ENCODE results near the gene ATP6V0E2. TPM values are rescaled to one million over a fixed set of nuclear protein-coding genes. Genes with fewer than 3 reads are reported as not detected.
"Not testable (repeated sequence)": the region's sequence is repeated elsewhere in the genome, so short reads cannot be mapped to it uniquely, and the experiment has no call there.

Gene ATP6V0E2
- total and polyA plus RNA-seq, 2 donors from 2014 or later, result 19.8 to 138 TPM

DNA sequence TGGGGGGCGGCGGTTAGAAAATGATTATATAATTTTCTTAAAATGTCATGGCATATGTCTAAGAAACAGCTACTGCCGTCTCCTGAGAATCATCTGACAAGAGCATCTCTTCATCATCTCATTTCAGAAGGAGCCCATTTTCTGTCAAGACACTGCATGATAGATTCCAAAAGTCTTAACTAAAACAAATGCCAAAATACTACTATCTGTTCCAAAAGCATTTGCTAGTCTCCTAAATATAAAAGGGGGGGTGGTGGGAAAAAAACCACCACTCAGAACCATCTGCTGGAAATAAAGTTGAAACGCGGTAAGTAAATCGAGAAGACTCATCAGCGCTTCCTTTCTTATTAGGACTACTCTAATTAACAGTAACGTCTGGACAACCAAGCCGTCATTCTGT is 36.5 kb downstream of the ATP6V0E2 start:
- H3K4me3 ChIP-seq (ENCODE audit: low read length in 3 of 3); H3K36me3 ChIP-seq (ENCODE audit: control insufficient read depth in 2 of 3, insufficient read depth in 3 of 3, low read length in 3 of 3); intact Hi-C loops (cut with DNase I); H3K4me1 ChIP-seq (ENCODE audit: control insufficient read depth in 2 of 3, insufficient read depth in 2 of 3, low read depth in 1 of 3, low read length in 3 of 3); H3K9me3 ChIP-seq (ENCODE audit: control insufficient read depth in 2 of 3, insufficient read depth in 1 of 3, low read length in 3 of 3); H3K27ac ChIP-seq (ENCODE audit: low read depth in 2 of 2, low read length in 2 of 2); FAIRE-seq; DNase-seq; H3K9ac ChIP-seq (ENCODE audit: low read length in 3 of 3); H3K27me3 ChIP-seq (ENCODE audit: control insufficient read depth, insufficient read depth, low read length): not testable (repeated sequence)

GRCh38 chr7:149912126-149912525 is 38.4 kb downstream of the ATP6V0E2 start:
- DNase-seq; H3K4me3 ChIP-seq (ENCODE audit: low read length in 3 of 3); H3K9me3 ChIP-seq (ENCODE audit: control insufficient read depth in 2 of 3, insufficient read depth in 1 of 3, low read length in 3 of 3); H3K27me3 ChIP-seq (ENCODE audit: control insufficient read depth, insufficient read depth, low read length); H3K9ac ChIP-seq (ENCODE audit: low read length in 3 of 3); H3K36me3 ChIP-seq (ENCODE audit: control insufficient read depth in 2 of 3, insufficient read depth in 3 of 3, low read length in 3 of 3); FAIRE-seq; H3K4me1 ChIP-seq (ENCODE audit: control insufficient read depth in 2 of 3, insufficient read depth in 2 of 3, low read depth in 1 of 3, low read length in 3 of 3); intact Hi-C loops (cut with DNase I); H3K27ac ChIP-seq (ENCODE audit: low read depth in 2 of 2, low read length in 2 of 2): not testable (repeated sequence)

DNA sequence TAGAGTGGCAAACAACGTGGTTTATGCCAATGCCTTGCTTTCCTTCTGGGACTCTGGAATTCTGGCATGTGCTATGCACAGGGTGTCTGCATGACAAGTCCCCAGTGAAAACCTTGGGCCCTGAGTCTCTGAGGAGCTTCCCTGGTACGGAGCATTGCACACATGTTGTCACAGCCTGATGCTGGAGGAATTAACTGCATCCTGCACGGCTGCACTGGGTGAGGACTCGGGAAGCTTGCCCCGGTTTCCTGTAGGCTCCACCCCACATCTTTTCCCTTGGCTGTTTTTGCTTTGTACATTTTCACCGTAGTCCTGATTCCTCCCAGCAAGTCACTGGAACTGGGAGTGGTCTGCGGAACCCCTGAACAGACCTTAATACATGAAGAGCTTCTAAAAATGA is 52.6 kb downstream of the ATP6V0E2 start:
- intact Hi-C loops (cut with DNase I); FAIRE-seq; H3K9me3 ChIP-seq (ENCODE audit: control insufficient read depth in 2 of 3, insufficient read depth in 1 of 3, low read length in 3 of 3): not testable (repeated sequence)

More for the DNA sequence above, 52.6 kb downstream of the ATP6V0E2 start:
- H3K4me1 ChIP-seq (ENCODE audit: control insufficient read depth in 2 of 3, insufficient read depth in 2 of 3, low read depth in 1 of 3, low read length in 3 of 3); H3K27ac ChIP-seq (ENCODE audit: low read depth in 2 of 2, low read length in 2 of 2); H3K36me3 ChIP-seq (ENCODE audit: control insufficient read depth in 2 of 3, insufficient read depth in 3 of 3, low read length in 3 of 3); H3K27me3 ChIP-seq (ENCODE audit: control insufficient read depth, insufficient read depth, low read length); DNase-seq; H3K4me3 ChIP-seq (ENCODE audit: low read length in 3 of 3); H3K9ac ChIP-seq (ENCODE audit: low read length in 3 of 3): not testable (repeated sequence)

Other genes starting within 250 kb of the ATP6V0E2 start
- gene ZNF467, start 100.4 kb upstream of the ATP6V0E2 start, total RNA-seq, result 24.5 TPM
- 15.0 TPM for gene ZNF467, start 100.4 kb upstream of the ATP6V0E2 start, polyA plus RNA-seq (ENCODE audit: insufficient read depth, low read depth, low replicate concordance)
- gene ZNF862, start 35.6 kb upstream of the ATP6V0E2 start, total RNA-seq, result 29.1 TPM
- 5.7 TPM for gene ZNF862, start 35.6 kb upstream of the ATP6V0E2 start, polyA plus RNA-seq (ENCODE audit: insufficient read depth, low read depth, low replicate concordance)

Measured in kidney (tissue), 11 donors.